ENCODE measurements around the gene SH3TC1.

DNA sequence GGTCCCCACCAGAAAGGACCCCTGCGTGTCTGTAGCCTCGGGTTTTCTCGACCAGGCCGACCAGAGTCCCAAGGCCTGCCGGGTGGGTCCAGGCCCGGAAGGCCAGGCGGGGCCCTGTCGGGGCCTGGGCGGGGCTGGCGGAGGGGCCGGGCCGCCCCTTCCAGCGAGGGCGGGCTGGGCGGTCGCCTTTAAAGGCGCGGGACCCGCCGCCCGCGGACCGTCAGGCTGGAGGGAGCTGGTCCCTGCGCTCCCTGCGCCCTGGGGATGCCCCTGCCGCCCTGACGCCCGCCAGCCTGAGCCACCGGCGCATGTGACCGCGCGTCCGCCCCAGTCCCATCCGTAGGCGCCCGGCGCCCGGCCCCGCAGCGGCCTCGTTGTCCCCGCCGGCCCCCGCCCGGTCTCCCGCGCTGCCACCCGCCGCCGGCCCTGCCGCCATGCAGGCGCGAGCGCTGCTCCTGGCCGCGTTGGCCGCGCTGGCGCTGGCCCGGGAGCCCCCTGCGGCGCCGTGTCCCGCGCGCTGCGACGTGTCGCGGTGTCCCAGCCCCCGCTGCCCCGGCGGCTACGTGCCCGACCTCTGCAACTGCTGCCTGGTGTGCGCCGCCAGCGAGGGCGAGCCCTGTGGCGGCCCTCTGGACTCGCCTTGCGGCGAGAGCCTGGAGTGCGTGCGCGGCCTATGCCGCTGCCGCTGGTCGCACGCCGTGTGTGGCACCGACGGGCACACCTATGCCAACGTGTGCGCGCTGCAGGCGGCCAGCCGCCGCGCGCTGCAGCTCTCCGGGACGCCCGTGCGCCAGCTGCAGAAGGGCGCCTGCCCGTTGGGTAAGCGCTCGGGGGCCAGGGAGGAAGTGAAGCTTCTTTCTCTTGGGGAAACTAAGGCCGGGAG is 70.7 kb downstream of the SH3TC1 start, which contains the start of gene HTRA3:
- TF ChIP-seq, protein P1, sequence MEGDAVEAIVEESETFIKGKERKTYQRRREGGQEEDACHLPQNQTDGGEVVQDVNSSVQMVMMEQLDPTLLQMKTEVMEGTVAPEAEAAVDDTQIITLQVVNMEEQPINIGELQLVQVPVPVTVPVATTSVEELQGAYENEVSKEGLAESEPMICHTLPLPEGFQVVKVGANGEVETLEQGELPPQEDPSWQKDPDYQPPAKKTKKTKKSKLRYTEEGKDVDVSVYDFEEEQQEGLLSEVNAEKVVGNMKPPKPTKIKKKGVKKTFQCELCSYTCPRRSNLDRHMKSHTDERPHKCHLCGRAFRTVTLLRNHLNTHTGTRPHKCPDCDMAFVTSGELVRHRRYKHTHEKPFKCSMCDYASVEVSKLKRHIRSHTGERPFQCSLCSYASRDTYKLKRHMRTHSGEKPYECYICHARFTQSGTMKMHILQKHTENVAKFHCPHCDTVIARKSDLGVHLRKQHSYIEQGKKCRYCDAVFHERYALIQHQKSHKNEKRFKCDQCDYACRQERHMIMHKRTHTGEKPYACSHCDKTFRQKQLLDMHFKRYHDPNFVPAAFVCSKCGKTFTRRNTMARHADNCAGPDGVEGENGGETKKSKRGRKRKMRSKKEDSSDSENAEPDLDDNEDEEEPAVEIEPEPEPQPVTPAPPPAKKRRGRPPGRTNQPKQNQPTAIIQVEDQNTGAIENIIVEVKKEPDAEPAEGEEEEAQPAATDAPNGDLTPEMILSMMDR (IDR thresholded peaks at IDR 0.05), result peak in 3 of 6 experiments; percentile 4 to 42 (median 18)
- TF ChIP-seq POLR2AphosphoS5 (IDR thresholded peaks at IDR 0.05) (peak in 1 of 2 donors; percentile 58), POLR2A (IDR thresholded peaks at IDR 0.05) (peak in 2 of 4 donors; percentile 42 to 67)
